GM19463 (cell line): ENCODE data around the gene CKAP2L.
A peak's percentile ranks its signal among the peaks of the same experiment; 100 is the strongest.
"Not testable (repeated sequence)": the region's sequence is repeated elsewhere in the genome, so short reads cannot be mapped to it uniquely, and the experiment has no call there.

Experiments
- ATAC-seq: cut with Tn5 transposase; IDR thresholded peaks from one replicate; pipeline ENCODE4 v1.9.1; 2021; ENCODE audit warnings: mild to moderate bottlenecking, moderate library complexity; ENCODE audit not compliant: unreplicated experiment

Gene CKAP2L

DNA sequence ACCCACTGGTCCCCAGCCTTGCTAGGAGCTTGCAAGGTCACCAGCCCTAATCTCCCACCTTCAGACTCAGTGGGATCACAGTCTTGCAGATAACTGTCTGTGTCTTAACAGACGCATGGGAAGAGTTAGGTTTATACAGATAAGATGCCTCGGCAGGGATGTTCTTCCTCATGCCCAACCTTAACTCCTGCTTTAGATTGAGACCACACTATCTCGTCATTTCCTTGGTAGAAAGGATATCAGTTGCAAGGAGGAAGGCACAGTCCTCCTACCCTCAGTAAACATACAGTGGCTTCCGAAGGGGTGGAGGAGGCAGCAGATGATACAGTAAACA is 36.4 kb downstream of the CKAP2L start:
- no peak for ATAC-seq

- ATAC-seq, result no peak
Measured at GRCh38 chr2:112727276-112728028, 37.0 kb downstream of the CKAP2L start.

DNA sequence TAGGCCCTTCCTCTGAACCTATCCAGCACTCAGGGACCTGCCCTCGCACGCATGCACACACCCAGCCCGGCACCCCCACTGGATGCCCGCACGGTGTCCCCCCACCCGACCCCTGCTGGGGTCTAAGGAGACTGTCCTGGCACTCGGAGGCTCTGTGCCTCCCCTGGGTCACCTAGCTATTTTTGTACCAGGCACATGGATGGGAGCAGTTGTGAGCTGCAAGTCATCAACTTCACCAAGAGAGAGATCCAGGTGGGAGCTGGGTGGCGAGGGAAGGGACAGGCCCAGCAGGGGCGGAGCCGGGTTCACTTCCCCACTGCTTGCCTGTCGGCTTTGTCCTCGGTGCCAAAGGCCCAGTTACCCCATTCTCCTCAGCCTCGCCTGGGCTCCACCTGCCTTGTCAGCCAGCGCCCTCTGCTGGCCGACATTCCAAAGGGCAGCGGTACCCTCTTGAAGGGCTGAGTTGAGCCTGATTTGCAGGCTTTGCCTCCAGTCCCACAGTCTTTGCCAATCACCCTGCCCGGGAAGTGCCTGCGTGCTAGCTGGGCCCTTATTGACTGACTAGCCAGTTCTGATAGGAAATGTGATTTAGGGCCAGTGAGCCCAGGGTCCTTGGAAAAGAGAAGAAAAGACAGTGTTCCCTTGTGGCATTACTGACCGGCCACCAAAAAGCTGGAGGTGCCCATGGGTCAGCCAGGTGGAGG is 37.8 kb downstream of the CKAP2L start:
- peak; percentile 81 for ATAC-seq

GRCh38 chr2:112725545-112726457 is 38.6 kb downstream of the CKAP2L start:
- ATAC-seq, result no peak

GRCh38 chr2:112724591-112725525 is 39.6 kb downstream of the CKAP2L start:
- no peak for ATAC-seq

DNA sequence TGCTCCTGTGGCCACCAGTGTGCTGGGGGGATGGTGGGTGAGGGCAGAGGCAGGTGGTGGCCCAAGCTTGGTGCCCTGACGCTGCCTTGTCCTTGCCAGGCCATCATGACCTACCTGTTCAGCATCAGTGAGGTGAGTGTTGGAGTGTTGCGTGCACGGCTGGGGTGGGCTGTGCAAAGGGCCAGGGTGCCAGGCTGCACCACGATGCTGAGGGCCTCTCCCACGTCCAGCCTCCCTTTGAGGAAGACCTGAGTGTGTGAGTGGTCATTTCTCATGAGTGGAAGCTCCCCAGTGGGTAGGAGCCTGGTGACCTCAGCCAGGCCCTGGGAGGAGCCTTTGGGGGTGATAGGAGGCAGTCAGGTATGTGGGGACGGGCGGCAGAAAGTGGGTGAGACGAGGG is 40.4 kb downstream of the CKAP2L start:
- ATAC-seq, result no peak

- no peak for ATAC-seq
Measured at GRCh38 chr2:112723547-112723940, 40.9 kb downstream of the CKAP2L start.

DNA sequence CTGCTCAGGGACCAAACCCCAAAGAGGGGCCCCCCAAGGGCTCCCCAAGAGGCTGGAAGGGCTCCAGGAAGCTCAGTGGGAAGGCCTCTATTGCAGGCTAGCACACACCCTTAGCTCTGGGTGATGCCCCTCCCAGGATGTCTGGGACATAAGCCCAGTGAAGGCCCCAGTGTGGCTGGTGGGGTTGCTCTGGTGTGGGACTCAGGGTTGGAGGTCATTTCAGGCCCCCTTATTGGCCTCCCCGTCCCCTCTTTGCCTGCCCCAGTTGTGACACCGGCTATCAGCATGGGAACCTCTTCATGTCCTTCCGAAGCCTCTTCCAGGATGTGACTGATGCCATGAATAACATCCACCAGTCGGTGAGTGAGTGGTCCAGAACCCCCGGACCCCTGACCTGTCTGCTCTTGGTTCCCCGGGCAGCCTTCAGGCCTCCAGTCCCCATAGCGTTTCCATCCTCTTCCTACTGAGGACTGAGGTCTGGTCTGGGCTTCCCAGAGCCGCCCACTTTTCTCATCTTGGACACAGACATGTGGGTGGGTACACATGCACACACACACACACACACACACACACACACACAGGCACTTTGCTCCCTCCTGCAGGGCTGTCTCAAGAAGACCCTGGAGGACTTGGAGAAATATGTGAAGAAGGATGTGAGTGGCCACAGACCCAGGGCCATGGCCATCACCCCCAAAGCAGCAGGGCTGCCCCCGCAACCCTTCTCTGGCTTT is 41.4 kb downstream of the CKAP2L start:
- ATAC-seq, result no peak

- ATAC-seq, result no peak
Measured at GRCh38 chr2:112721819-112722522, 42.4 kb downstream of the CKAP2L start.

DNA sequence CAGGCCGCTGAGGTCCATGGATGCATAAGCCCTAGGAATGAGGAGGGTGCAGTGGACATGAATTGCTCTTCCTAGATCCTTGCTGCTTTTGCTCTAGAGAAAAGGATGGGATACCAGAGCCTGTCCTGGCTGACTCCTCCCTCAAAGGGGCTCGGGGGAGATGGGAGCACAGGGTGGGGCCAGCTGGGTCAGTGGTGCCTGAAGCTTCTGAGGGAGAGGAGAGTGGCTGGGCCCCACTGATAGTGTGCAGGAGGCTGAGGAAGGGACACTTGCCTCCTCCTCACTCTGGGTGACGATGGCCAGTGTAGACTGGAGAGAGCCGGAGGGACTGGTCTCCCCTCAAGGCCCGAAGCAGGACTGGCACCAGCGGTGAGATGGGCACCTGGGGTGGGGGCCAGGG is 43.6 kb downstream of the CKAP2L start, which contains the start of gene NT5DC4:
Gene NT5DC4 (plus strand): TSS at position 236 of the 400 bp plus-strand sequence. CDS start 60 bp downstream, at position 296.
- ATAC-seq, result no peak

DNA sequence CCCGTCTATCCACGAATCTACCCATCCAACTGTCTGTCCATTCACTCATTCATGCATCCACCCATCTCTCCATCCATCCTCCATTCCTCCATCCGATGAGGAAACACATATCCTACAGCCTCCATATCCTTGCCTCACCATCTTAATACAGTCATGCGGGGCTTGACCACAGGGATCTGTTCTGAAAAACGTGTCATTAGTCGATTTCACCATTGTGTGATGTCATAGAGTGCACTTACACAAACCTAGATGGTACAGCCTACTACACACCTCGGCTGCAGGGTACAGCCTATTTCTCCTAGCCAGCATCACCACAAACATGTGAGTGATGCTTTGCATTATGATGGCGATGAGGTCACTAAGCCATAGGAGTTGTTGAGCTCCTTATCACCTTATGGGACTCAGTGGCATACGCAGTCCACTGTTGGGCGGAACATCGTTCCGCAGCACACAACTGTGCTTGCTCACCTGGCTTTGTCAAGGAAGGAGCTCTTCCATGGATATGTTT is 45.5 kb downstream of the CKAP2L start:
- ATAC-seq, result no peak

GRCh38 chr2:112716826-112717352 is 47.5 kb downstream of the CKAP2L start:
- not testable (repeated sequence) for ATAC-seq

GRCh38 chr2:112716094-112716493 is 48.3 kb downstream of the CKAP2L start:
- not testable (repeated sequence) for ATAC-seq

DNA sequence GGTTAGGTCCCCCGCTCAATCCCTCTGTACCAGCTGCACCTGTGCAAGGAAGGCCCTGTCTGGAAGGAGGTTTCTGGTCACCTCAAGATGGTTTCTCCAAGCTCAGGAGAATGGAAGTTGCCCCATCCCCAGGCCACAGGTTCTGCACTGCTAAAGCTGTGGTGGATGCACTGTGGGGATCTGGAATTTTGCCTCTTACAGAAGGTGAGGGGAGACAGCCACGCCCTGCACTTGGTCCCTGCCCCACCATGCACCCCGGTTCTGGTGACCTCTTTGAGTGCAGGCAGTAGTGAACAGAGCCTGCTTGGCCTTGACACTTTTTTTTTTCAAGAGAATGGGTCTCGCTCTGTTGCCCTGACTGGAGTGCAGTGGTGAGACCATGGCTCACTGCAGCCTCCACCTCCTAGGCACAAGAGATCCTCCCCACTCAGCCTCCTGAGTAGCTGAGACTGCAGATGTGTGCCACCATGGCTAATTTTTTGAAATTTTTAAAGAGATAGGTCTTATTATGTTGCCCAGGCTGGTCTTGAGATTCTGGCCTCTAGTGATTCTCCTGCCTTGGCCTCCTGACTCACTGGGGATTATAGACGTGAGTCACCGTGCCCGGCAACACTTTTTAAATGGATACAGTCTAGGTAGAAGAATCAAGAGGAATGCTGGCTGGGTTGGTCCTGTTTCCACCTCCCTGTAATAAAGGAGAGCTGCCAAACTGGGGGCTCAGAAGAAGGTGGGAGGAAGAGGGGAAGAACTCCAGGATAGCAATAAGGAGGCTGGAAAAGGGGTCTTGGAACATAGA is 49.4 kb downstream of the CKAP2L start:
- no peak for ATAC-seq

DNA sequence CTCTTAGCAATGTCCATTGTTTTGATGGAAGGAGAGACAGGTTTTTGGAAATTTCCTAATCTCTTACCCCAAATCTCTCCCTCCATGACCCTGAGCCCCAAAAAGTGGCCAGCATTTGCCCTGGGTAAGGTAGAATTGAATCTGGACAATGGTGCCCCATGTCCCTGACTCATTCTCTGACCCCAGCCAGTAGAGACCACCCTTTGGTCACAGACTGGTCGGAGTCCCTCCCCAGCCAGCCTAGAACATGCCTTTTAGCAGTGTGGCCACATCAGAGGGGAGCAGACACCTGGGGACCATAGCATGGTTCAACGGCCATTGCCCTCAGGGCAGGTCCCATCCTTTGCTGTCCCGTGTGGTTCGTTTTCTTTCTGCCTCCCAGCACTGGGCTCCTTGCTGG is 50.1 kb downstream of the CKAP2L start:
- ATAC-seq, result no peak

GRCh38 chr2:112713926-112714325 is 50.5 kb downstream of the CKAP2L start:
- ATAC-seq, result no peak

- ATAC-seq, result no peak
Measured at GRCh38 chr2:112713585-112713925, 50.9 kb downstream of the CKAP2L start.
